GM10266 (cell line): ENCODE data around the gene PADI3.

Source experiments
- DNase-seq: peaks from one replicate; pipeline ENCODE4 v3.0.0; 2012; ENCODE audit errors: extremely low spot score
- TF ChIP-seq, protein P1 (sequence below): IDR thresholded peaks from 2 replicates; pipeline ENCODE4 v1.5.1; 2012; ENCODE audit warnings: mild to moderate bottlenecking, low read depth; ENCODE audit not compliant: control insufficient read depth, insufficient read depth; ENCODE audit errors: missing control alignments

PADI3 gene

DNA sequence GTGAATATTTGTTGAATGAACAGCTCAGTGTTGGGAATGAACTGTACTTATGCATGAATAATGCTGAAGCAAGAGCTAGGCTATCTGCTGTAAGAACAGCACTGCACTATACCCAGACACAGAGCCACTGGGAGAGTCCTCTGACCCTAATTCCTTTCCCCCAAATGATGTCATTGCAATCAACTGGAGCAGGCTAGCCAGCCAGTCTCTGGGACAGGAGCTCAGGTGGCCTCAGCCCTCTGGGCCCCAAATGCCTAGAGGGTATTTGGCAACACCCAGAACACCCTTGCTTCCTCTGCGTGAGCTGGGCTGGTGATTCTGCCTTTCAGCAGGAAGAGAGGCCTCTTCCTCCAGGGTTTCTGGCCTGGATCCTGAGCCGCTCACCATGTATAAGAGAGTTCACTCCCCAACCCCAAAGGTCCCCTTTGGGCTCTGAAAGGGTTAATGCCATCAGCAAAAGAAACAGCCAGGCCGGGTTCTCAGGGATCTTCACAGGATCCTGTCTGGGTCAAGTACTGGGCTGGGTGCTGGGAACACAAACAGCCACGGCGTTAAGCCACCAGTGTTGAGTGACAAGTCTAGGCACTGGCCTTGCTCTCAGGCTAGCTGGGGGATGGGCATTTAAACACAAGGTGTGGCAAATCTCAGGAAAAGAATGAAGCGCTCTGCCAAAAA, 55.4 kb downstream of the PADI3 start:
- no peak for DNase-seq
- TF ChIP-seq, protein P1, sequence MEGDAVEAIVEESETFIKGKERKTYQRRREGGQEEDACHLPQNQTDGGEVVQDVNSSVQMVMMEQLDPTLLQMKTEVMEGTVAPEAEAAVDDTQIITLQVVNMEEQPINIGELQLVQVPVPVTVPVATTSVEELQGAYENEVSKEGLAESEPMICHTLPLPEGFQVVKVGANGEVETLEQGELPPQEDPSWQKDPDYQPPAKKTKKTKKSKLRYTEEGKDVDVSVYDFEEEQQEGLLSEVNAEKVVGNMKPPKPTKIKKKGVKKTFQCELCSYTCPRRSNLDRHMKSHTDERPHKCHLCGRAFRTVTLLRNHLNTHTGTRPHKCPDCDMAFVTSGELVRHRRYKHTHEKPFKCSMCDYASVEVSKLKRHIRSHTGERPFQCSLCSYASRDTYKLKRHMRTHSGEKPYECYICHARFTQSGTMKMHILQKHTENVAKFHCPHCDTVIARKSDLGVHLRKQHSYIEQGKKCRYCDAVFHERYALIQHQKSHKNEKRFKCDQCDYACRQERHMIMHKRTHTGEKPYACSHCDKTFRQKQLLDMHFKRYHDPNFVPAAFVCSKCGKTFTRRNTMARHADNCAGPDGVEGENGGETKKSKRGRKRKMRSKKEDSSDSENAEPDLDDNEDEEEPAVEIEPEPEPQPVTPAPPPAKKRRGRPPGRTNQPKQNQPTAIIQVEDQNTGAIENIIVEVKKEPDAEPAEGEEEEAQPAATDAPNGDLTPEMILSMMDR = no peak

DNA sequence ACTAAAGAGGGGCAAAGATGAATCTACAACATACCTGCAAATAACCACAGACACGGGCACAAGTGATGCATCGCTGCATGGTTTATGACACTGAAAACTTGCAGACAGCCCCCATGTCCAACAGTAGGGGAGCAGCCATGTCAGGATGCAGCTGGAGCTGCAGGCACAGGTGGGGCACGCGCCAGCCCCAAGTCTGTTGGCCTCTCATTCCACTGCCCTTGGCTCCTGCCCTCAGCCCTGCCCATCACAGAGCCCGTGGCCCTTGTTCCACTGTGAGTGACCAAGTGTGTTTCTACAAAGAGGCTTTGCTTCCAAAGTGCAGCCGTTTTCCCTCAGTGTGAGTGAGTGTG, 55.9 kb downstream of the PADI3 start:
- DNase-seq = no peak
- TF ChIP-seq, protein P1 = no peak

DNA sequence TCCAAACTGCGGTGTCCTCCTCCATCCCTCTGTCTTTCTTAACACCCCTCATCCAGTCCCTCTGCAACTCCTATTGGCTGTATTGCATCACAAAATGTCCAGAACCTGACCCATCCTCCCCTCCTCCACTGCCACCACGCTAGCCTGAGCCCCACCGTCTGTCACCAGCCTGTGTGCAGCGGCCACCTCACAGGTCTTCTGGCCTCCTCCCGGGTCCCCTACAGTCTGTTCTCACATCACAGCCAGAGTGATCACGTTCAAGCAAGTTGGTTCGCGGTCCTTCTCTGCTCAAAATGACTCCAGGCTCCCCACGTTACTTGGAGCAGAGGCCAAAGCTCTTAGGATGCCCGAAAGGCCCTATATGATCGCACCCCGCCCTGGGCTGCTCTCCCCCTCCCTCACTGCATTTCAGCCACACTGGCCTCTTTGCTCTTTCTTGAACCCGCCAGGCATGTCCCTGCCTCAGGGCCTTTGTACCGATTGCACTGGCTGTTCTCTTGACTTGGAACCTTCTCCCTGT, 56.7 kb downstream of the PADI3 start:
- DNase-seq = no peak
- TF ChIP-seq, protein P1 = no peak

DNA sequence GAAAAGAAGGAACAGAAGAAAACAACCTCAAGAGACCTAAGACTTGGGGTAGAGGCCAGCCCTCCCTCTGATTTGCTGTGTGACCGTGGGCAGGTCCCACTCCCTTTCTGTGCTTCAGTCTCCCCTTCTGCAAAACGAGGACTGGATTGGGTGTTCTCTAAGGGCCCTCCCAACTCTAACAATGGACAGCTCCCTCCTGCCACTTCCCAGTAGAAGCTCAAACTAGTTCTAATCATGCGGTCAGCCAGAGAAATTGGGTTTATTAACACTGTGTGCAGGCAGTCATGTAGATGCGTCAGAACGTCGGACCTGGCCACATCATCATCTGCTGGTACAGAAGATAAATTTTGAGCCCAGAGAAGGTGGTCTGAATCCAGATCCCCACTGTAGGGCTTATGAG, 57.5 kb downstream of the PADI3 start:
- TF ChIP-seq, protein P1 = no peak
- no peak for DNase-seq

DNA sequence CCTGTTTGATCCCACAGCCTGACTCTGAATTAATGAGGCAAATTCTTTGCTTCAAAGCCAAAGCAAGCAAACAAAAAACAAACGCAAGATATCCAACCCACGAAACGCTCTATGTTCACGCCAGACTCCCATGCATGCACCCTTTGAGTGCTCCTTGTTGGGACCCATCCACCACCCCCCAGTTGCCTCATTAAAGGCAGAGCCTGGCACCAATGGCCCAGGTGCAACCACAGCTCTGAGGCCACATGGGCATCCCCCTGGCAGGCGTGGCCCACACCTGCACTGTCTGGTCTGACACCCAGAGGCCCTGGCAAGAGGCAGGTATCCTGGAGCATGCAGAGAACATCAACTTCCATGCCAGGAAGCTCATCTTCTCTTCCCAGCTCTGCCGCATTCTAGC, 58.0 kb downstream of the PADI3 start:
- no peak for DNase-seq
- TF ChIP-seq, protein P1 = no peak

DNA sequence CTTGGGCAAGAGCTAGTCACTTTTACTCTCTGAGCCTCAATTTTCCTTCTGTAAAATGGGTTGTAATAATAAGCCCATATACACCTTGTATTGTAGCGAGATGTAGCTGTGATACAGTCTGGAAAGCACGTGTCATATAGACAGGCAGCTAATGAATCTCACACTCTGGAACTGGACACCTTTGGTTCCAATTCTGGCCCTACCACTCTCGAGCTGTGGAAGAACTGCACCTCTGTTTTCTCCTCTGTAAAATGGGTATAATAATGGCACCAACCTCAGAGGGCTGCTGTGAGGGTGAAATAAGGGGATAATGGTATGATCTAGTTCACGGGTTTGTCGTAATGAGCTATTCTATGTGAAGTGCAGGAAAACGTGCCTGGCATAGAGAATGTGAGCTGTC, 58.4 kb downstream of the PADI3 start:
- DNase-seq = no peak
- TF ChIP-seq, protein P1 = no peak

DNA sequence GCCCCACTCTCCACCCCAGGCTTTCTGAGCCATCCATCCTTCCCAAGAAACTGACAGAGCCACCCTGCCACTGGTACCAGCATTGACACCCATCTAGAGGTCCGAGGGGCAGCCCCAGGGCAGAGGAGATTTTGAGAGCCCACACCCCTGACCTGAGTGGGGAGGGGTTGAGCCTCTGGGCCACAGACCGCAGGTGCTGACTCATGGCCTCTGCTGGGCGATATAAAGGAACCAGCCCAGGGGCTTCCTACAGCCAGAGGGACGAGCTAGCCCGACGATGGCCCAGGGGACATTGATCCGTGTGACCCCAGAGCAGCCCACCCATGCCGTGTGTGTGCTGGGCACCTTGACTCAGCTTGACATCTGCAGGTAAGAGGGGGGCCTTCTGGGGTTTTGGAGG, 59.0 kb downstream of the PADI3 start, which contains the start of gene PADI4:
Gene PADI4 (plus strand): TSS at position 252 of the 400 bp plus-strand sequence. CDS start 26 bp downstream, at position 278.
- TF ChIP-seq, protein P1 = no peak
- no peak for DNase-seq
